Urinary bladder (tissue), 4 donors: Measurements from ENCODE around the gene ZIC1. TPM values are rescaled to one million over a fixed set of nuclear protein-coding genes. Genes with fewer than 3 reads are reported as not detected.

Experiments used
- DNase-seq: peaks from one replicate; pipeline ENCODE4 v3.0.0-alpha.2; 2015; ENCODE audit errors: extremely low spot score
- H3K27ac ChIP-seq: one replicate; pipeline ENCODE4 v1.5.1; 2013; ENCODE audit warnings: low read depth, mild to moderate bottlenecking, moderate library complexity
- H3K36me3 ChIP-seq: one replicate; pipeline ENCODE4 v1.6.1; 2013; ENCODE audit warnings: mild to moderate bottlenecking, moderate library complexity; ENCODE audit not compliant: insufficient read depth
- H3K4me1 ChIP-seq: one replicate; pipeline ENCODE4 v1.6.1; 2013; ENCODE audit warnings: mild to moderate bottlenecking, moderate library complexity; ENCODE audit not compliant: insufficient read depth
- H3K4me3 ChIP-seq: one replicate; pipeline ENCODE4 v1.5.1; 2013; ENCODE audit warnings: low read depth, low read length
- WGBS: extraction: QIAGEN DNeasy Blood & Tissue Kit; methylation state at CpG from one replicate; pipeline ENCODE4 v1.1.7; 2013; 5-methylcytosine and 5-hydroxymethylcytosine counted together
- polyA plus RNA-seq: library from polyadenylated mRNA; stranded (reverse); fragments of 200-250 nt; gene quantifications from one replicate; pipeline ENCODE4 v1.2.3, GENCODE V29; 2013
- total RNA-seq: library from RNA; depleted of rRNA; stranded (reverse); fragments of >200 nt; gene quantifications from one replicate; pipeline ENCODE4 v1.2.3, GENCODE V29; 2014
- donor health status: healthy with polysubstance abuse.
- donor health status: healthy.

ZIC1 gene
- total and polyA plus RNA-seq, 2 donors = not detected

GRCh38 chr3:147422601-147423536 lies 13.7 kb downstream of the ZIC1 start:
- H3K27ac ChIP-seq = no peak overlapping the region
- 5% methylated on average over 36 of the region's 36 CpGs for WGBS

DNA sequence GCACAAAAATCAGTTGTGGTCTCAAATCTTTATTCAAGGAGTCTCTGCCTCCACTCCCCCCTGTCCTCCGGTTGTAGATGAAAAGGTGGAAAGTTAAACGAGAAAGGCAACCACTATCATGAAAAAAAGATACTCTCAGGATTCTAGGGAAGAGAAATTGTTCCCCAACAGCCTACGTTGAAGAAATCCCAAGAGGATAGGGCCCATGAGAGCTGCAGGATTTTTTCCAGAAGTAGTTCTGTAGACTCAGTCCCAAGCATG lies 14.3 kb downstream of the ZIC1 start:
- Histone ChIP-seq H3K36me3 (no peaks in the 10 kb centered on the region), H3K27ac (no peak overlapping the region), H3K4me1 (no peaks in the 10 kb centered on the region), H3K4me3 (no peak overlapping the region)
- no peak for DNase-seq
- 4% methylated on average over 3 of the region's 3 CpGs for WGBS

More at GRCh38 chr3:147422601-147423536, 13.7 kb downstream of the ZIC1 start:
- no peaks in the 10 kb centered on the region for H3K4me1 ChIP-seq
- no peak overlapping the region for H3K4me3 ChIP-seq
- DNase-seq = no peak
- no peaks in the 10 kb centered on the region for H3K36me3 ChIP-seq

DNA sequence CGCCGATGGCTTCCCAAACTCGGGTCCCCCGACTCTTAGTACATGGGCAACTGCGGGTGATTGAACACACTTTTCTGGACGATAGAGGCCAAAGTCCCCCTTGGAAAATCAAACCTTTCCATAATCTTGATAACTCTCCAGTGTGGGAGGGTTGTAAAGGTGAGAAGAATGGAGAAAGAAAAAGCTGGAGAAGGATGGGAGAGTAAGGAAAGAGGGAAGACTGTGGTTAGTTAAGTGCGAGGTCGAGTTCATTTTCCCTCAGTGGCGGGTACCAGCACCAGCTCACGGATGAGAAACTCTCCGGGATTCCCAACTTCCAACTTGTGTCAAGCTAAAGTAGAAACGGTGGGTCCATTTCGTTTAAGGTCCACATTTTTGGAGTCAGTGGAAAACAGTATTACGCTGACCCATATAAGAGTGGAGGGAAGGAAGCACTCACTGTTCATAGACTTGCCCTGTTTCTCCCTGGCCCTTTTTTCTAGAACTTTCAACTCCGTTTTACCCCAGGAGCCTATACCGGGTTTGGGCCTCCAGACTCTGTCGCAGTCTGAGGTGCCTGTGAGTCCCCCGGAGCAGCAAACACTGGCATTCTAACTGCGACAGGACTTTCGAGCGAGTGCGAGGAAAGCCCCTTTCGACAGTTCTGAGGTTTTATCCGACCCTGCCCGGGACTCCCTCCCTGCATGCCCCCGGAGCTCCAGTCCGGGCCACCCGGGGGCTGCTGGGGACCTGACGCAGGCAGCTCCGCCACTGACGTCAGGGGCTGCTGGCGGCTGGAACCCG lies 14.8 kb downstream of the ZIC1 start:
- Histone ChIP-seq H3K27ac (no peak overlapping the region), H3K4me1 (no peaks in the 10 kb centered on the region), H3K4me3 (no peak overlapping the region), H3K36me3 (no peaks in the 10 kb centered on the region)
- 3% methylated on average over 33 of the region's 33 CpGs for WGBS
- no peak for DNase-seq

- no peak for DNase-seq
- H3K4me1 ChIP-seq = no peaks in the 10 kb centered on the region
- no peak overlapping the region for H3K4me3 ChIP-seq
- H3K27ac ChIP-seq = no peak overlapping the region
- WGBS = 6% methylated on average over 14 of the region's 14 CpGs
- no peaks in the 10 kb centered on the region for H3K36me3 ChIP-seq
Measured at GRCh38 chr3:147424581-147425387, 15.6 kb downstream of the ZIC1 start.

GRCh38 chr3:147425388-147425850 lies 16.3 kb downstream of the ZIC1 start:
- DNase-seq = no peak
- Histone ChIP-seq H3K4me3 (no peak overlapping the region), H3K4me1 (no peaks in the 10 kb centered on the region), H3K27ac (no peak overlapping the region), H3K36me3 (no peaks in the 10 kb centered on the region)
- WGBS = 14% methylated on average over 1 of the region's 1 CpG

GRCh38 chr3:147426931-147427330 lies 17.8 kb downstream of the ZIC1 start:
- Histone ChIP-seq H3K4me1 (no peaks in the 10 kb centered on the region), H3K27ac (no peak overlapping the region), H3K4me3 (no peak overlapping the region), H3K36me3 (no peaks in the 10 kb centered on the region)
- DNase-seq = no peak
- WGBS = 89% methylated on average over 2 of the region's 2 CpGs

DNA sequence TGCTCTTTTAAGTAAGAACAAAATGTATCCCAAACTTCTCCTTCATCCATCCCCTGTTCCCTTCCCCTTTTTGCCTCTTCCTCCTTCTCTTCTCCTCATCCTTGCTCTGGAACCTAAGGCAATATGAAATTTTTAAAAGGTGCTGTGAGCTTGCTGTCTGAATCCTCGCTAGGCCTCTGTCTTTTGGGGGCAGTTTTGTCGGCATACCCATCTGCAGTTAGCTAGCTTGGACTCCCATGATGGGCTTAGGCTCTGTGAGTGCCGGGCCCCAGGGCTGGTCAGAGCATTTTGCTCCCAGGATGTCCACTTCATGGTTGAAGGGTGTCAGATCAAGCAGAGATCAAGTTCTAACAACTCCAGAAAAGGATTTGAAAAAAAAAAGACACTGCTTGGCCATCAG lies 18.6 kb downstream of the ZIC1 start:
- Histone ChIP-seq H3K27ac (no peak overlapping the region), H3K4me3 (no peak overlapping the region), H3K36me3 (no peaks in the 10 kb centered on the region), H3K4me1 (no peaks in the 10 kb centered on the region)
- DNase-seq = no peak
- 62% methylated on average over 3 of the region's 3 CpGs for WGBS

GRCh38 chr3:147428326-147428725 lies 19.2 kb downstream of the ZIC1 start:
- Histone ChIP-seq H3K36me3 (no peaks in the 10 kb centered on the region), H3K4me1 (no peaks in the 10 kb centered on the region), H3K4me3 (no peak overlapping the region), H3K27ac (no peak overlapping the region)
- 74% methylated on average over 1 of the region's 1 CpG for WGBS
- DNase-seq = no peak

- 84% methylated on average over 2 of the region's 2 CpGs for WGBS
- H3K36me3 ChIP-seq = no peaks in the 10 kb centered on the region
- no peak overlapping the region for H3K4me3 ChIP-seq
- no peaks in the 10 kb centered on the region for H3K4me1 ChIP-seq
- H3K27ac ChIP-seq = no peak overlapping the region
- no peak for DNase-seq
Measured at GRCh38 chr3:147428754-147429153, 19.6 kb downstream of the ZIC1 start.

- 57% methylated on average over 3 of the region's 3 CpGs for WGBS
- Histone ChIP-seq H3K36me3 (no peaks in the 10 kb centered on the region), H3K4me1 (no peaks in the 10 kb centered on the region), H3K4me3 (no peak overlapping the region), H3K27ac (no peak overlapping the region)
- no peak for DNase-seq
Measured at GRCh38 chr3:147431751-147432150, 22.6 kb downstream of the ZIC1 start.

DNA sequence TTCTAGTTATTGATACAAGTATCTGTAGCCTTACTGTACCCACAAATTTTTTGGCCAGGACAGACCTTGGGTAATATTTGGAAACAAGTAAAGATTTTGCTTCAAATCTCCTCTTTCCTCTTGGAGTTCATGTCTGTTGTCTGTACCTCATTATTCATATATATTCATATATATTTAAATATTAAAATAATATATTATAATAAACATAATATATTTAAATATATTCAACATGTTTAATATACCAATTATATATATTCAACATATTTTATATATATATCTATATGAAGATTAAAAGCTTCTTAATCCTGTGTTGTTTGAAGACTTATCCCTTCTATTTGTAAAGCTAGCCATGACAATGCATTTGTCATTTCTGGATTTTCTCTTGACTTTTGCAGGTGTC lies 38.1 kb downstream of the ZIC1 start:
- DNase-seq = no peak

GRCh38 chr3:147449669-147450068 lies 40.5 kb downstream of the ZIC1 start:
- H3K4me1 ChIP-seq = no peaks in the 10 kb centered on the region
- no peak overlapping the region for H3K27ac ChIP-seq
- 14% methylated on average over 3 of the region's 3 CpGs for WGBS
- H3K36me3 ChIP-seq = no peaks in the 10 kb centered on the region
- H3K4me3 ChIP-seq = no peak overlapping the region
- no peak for DNase-seq

More for the DNA sequence above, 38.1 kb downstream of the ZIC1 start:
- no peaks in the 10 kb centered on the region for H3K4me1 ChIP-seq
- no peaks in the 10 kb centered on the region for H3K36me3 ChIP-seq
- no peak overlapping the region for H3K4me3 ChIP-seq
- no peak overlapping the region for H3K27ac ChIP-seq

GRCh38 chr3:147458995-147459704 lies 50.0 kb downstream of the ZIC1 start:
- no peaks in the 10 kb centered on the region for H3K36me3 ChIP-seq
- DNase-seq = no peak
- WGBS = 73% methylated on average over 1 of the region's 1 CpG
- no peak overlapping the region for H3K27ac ChIP-seq
- H3K4me1 ChIP-seq = no peaks in the 10 kb centered on the region
- H3K4me3 ChIP-seq = no peak overlapping the region
